Mesendoderm (in vitro differentiated cells): ENCODE measurements around the gene AHR.

ENCODE experiments used
- DNase-seq: peaks from one replicate; pipeline ENCODE4 v3.0.0; 2013
- H2AK5ac ChIP-seq: 2 replicates; pipeline ENCODE4 v1.6.1; 2013; ENCODE audit warnings: low read length, inconsistent platforms
- H2BK120ac ChIP-seq: 2 replicates; pipeline ENCODE4 v1.6.1; 2013; ENCODE audit warnings: low read depth, mild to moderate bottlenecking, low read length, moderate library complexity, mixed read lengths
- H2BK15ac ChIP-seq: replicated peaks from 2 replicates; pipeline ENCODE4 v1.6.1; 2013; ENCODE audit warnings: low read depth, mild to moderate bottlenecking, moderate library complexity
- H2BK5ac ChIP-seq: 2 replicates; pipeline ENCODE4 v1.6.1; 2013; ENCODE audit warnings: low read length, inconsistent platforms
- H3K18ac ChIP-seq: 2 replicates; pipeline ENCODE4 v1.6.1; 2013; ENCODE audit warnings: mild to moderate bottlenecking, low read length, mixed read lengths
- H3K23ac ChIP-seq: one replicate; pipeline ENCODE4 v1.6.1; 2013; ENCODE audit warnings: low read length
- H3K27ac ChIP-seq: 2 replicates; pipeline ENCODE4 v1.5.1; 2013; ENCODE audit warnings: low read depth, mild to moderate bottlenecking, inconsistent platforms, low read length, moderate library complexity
- H3K27me3 ChIP-seq: 2 replicates; pipeline ENCODE4 v1.6.1; 2013; ENCODE audit warnings: low read length, control low read depth, mild to moderate bottlenecking, inconsistent platforms; ENCODE audit not compliant: insufficient read depth, poor library complexity
- H3K36me3 ChIP-seq: 2 replicates; pipeline ENCODE4 v1.6.1; 2013; ENCODE audit warnings: low read length, inconsistent platforms; ENCODE audit not compliant: control insufficient read depth, insufficient read depth
- H3K4ac ChIP-seq: one replicate; pipeline ENCODE4 v1.6.1; 2013; ENCODE audit warnings: low read depth, mild to moderate bottlenecking, low read length, moderate library complexity
- H3K4me1 ChIP-seq: 2 replicates; pipeline ENCODE4 v1.6.1; 2013; ENCODE audit warnings: low read depth, low read length, inconsistent platforms; ENCODE audit not compliant: control insufficient read depth
- H3K4me2 ChIP-seq: 2 replicates; pipeline ENCODE4 v1.6.1; 2013; ENCODE audit warnings: low read length
- H3K4me3 ChIP-seq: 2 replicates; pipeline ENCODE4 v1.5.1; 2013; ENCODE audit warnings: mild to moderate bottlenecking, low read length
- H3K56ac ChIP-seq: one replicate; pipeline ENCODE4 v1.6.1; 2013; ENCODE audit warnings: low read length
- H3K79me1 ChIP-seq: 2 replicates; pipeline ENCODE4 v1.6.1; 2013; ENCODE audit warnings: low read length, inconsistent platforms
- H3K79me2 ChIP-seq: 2 replicates; pipeline ENCODE4 v1.6.1; 2013; ENCODE audit warnings: mild to moderate bottlenecking, low read length; ENCODE audit not compliant: control insufficient read depth, insufficient read depth
- H3K9ac ChIP-seq: 2 replicates; pipeline ENCODE4 v1.6.1; 2013; ENCODE audit warnings: low read length, inconsistent platforms
- H4K5ac ChIP-seq: one replicate; pipeline ENCODE4 v1.6.1; 2013; ENCODE audit warnings: low read length
- H4K8ac ChIP-seq: one replicate; pipeline ENCODE4 v1.6.1; 2013; ENCODE audit warnings: low read depth, mild to moderate bottlenecking, control low read depth, low read length, moderate library complexity
- WGBS: extraction: QIAGEN DNeasy Blood & Tissue Kit; methylation state at CpG from one replicate; pipeline ENCODE4 v1.1.7; 2013; ENCODE audit warnings: low lambda C conversion rate, missing lambda C conversion rate; ENCODE audit not compliant: insufficient coverage; ENCODE audit errors: extremely low coverage; 5-methylcytosine and 5-hydroxymethylcytosine counted together

Gene AHR

GRCh38 chr7:17368856-17369524 lies 70.5 kb downstream of the AHR start:
- H2BK5ac ChIP-seq: no peak overlapping the region
- no peak overlapping the region for H2BK120ac ChIP-seq
- H3K36me3 ChIP-seq: no peaks in the 10 kb centered on the region
- no peak for DNase-seq
- no peak overlapping the region for H4K8ac ChIP-seq
- H3K4me3 ChIP-seq: no peak overlapping the region
- H3K4me2 ChIP-seq: no peak overlapping the region
- no peak overlapping the region for H3K9ac ChIP-seq
- H3K18ac ChIP-seq: no peak overlapping the region
- H3K4me1 ChIP-seq: no peaks in the 10 kb centered on the region
- H3K56ac ChIP-seq: no peak overlapping the region
- WGBS: no CpG with 5 or more reads among the region's 3 CpGs
- H4K5ac ChIP-seq: no peak overlapping the region
- H3K79me1 ChIP-seq: no peaks in the 10 kb centered on the region
- H3K27ac ChIP-seq: no peak overlapping the region
- no peak overlapping the region for H2AK5ac ChIP-seq
- H3K27me3 ChIP-seq: no peaks in the 10 kb centered on the region
- no peaks in the 10 kb centered on the region for H3K79me2 ChIP-seq
- no peak overlapping the region for H2BK15ac ChIP-seq
- H3K23ac ChIP-seq: no peak overlapping the region
- no peak overlapping the region for H3K4ac ChIP-seq

GRCh38 chr7:17369691-17370426 lies 71.4 kb downstream of the AHR start:
- no peak overlapping the region for H2BK120ac ChIP-seq
- no peak overlapping the region for H3K9ac ChIP-seq
- H3K23ac ChIP-seq: no peak overlapping the region
- no peak overlapping the region for H2AK5ac ChIP-seq
- no peak overlapping the region for H3K56ac ChIP-seq
- H3K4ac ChIP-seq: no peak overlapping the region
- H2BK5ac ChIP-seq: no peak overlapping the region
- no peaks in the 10 kb centered on the region for H3K36me3 ChIP-seq
- H3K18ac ChIP-seq: no peak overlapping the region
- no peak overlapping the region for H3K27ac ChIP-seq
- H2BK15ac ChIP-seq: no peak overlapping the region
- H3K4me1 ChIP-seq: no peaks in the 10 kb centered on the region
- no peak overlapping the region for H4K8ac ChIP-seq
- H3K79me2 ChIP-seq: no peaks in the 10 kb centered on the region
- no peak overlapping the region for H3K4me2 ChIP-seq
- H3K79me1 ChIP-seq: no peaks in the 10 kb centered on the region
- H3K4me3 ChIP-seq: no peak overlapping the region
- no peak for DNase-seq
- H4K5ac ChIP-seq: no peak overlapping the region
- H3K27me3 ChIP-seq: no peaks in the 10 kb centered on the region
- WGBS: no CpG with 5 or more reads among the region's 8 CpGs

DNA sequence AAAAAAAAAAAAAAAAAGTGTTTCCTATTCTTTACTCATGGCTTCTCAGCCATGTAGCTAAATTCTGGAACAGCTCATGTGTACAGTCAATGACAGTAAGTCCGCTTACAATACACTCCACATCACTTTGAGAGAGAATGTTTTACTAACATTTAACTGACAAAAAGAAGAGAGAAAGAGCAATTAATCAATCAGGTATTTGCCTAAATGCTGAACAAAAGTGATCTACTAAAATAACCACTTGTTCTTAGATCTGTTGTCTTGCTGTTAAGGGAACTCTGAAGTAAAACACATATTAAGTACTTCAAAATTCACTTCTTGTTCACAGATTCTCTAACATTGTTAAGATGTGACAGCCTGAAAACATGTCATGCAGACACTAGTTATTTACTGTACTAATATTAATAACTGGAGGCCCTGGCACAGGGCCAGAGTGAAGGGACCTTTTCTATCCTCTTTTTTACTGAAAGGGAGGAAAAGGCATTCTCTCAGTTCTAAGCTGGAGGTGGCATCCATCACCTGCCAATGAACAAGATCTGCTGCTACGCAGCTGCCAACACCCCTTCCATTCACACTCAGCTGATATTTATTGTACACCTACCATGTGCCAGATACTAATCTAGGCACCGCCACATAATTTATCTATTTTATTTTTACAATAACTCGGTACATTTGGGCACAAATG lies 72.6 kb downstream of the AHR start:
- Histone ChIP-seq H3K18ac (no peak overlapping the region), H4K5ac (no peak overlapping the region), H3K4ac (no peak overlapping the region), H3K4me2 (no peak overlapping the region), H3K79me2 (no peaks in the 10 kb centered on the region), H3K4me3 (no peak overlapping the region), H2BK120ac (no peak overlapping the region), H3K56ac (no peak overlapping the region), H3K4me1 (no peaks in the 10 kb centered on the region), H3K27me3 (no peaks in the 10 kb centered on the region), H3K36me3 (no peaks in the 10 kb centered on the region), H3K9ac (no peak overlapping the region), H2BK5ac (no peak overlapping the region), H2AK5ac (no peak overlapping the region), H3K23ac (no peak overlapping the region), H2BK15ac (no peak overlapping the region), H4K8ac (no peak overlapping the region), H3K79me1 (no peaks in the 10 kb centered on the region), H3K27ac (no peak overlapping the region)
- WGBS: no CpG with 5 or more reads among the region's 4 CpGs
- DNase-seq: no peak

DNA sequence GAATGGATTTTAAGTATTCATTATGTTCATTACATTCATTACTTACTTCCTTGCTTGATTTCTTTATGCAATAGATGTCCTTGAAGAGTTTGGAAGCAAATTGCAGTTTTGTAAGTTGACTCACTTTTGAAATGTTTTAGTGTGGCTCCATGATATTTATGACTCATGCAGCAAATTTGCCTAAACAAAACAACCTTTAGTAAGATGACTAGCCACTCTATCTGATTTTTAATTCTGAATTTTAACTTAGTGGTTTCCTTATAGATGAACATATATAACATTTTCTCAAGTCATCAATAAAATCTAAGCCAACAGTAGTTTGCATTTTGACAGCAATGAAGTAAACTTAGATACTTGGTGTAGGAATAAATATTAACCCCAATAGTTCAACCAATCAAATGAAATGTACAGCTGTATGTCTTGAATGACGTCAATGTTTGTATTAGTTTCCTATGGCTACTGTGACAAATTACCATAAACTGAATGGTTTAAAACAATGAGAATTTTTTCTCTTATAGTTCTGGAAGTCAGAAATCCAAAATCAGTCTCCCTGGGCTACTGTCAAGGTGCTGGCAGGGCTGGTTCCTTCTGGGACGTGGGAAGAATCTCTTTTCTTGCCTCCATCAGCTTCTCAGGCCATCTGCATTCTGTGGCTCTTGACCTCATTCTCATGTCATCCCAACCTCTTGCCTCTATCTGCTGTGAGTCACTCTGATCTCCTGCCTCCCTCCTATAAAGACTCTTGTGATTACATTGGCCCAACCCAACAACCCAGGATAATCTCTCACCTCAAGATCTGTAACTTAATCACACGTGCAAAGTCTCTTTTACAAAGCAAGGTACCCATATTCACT lies 73.4 kb downstream of the AHR start:
- Histone ChIP-seq H2AK5ac (no peak overlapping the region), H2BK120ac (no peak overlapping the region), H4K5ac (no peak overlapping the region), H3K36me3 (no peaks in the 10 kb centered on the region), H3K79me2 (no peaks in the 10 kb centered on the region), H3K27me3 (no peaks in the 10 kb centered on the region), H3K23ac (no peak overlapping the region), H2BK15ac (no peak overlapping the region), H3K56ac (no peak overlapping the region), H2BK5ac (no peak overlapping the region), H3K18ac (no peak overlapping the region), H3K27ac (no peak overlapping the region), H3K4ac (no peak overlapping the region), H3K79me1 (no peaks in the 10 kb centered on the region), H3K4me2 (no peak overlapping the region), H3K4me3 (no peak overlapping the region), H4K8ac (no peak overlapping the region), H3K4me1 (no peaks in the 10 kb centered on the region), H3K9ac (no peak overlapping the region)
- WGBS: no CpG with 5 or more reads among the region's 3 CpGs
- peak; percentile 75 for DNase-seq

- no peak overlapping the region for H4K5ac ChIP-seq
- no peaks in the 10 kb centered on the region for H3K36me3 ChIP-seq
- no peak overlapping the region for H4K8ac ChIP-seq
- H3K4me2 ChIP-seq: no peak overlapping the region
- H3K23ac ChIP-seq: no peak overlapping the region
- H2AK5ac ChIP-seq: no peak overlapping the region
- H3K9ac ChIP-seq: no peak overlapping the region
- H3K79me2 ChIP-seq: no peaks in the 10 kb centered on the region
- H3K79me1 ChIP-seq: no peaks in the 10 kb centered on the region
- H3K27ac ChIP-seq: no peak overlapping the region
- no peaks in the 10 kb centered on the region for H3K27me3 ChIP-seq
- no peak overlapping the region for H3K4me3 ChIP-seq
- no peak overlapping the region for H2BK5ac ChIP-seq
- DNase-seq: no peak
- no peak overlapping the region for H3K18ac ChIP-seq
- no peak overlapping the region for H3K4ac ChIP-seq
- no peak overlapping the region for H2BK120ac ChIP-seq
- H3K4me1 ChIP-seq: no peaks in the 10 kb centered on the region
- no peak overlapping the region for H3K56ac ChIP-seq
- WGBS: no CpG with 5 or more reads among the region's 4 CpGs
- no peak overlapping the region for H2BK15ac ChIP-seq
Observed at GRCh38 chr7:17374157-17374556, 75.7 kb downstream of the AHR start.
